SKM-1 (cell line): ENCODE results near the gene CLECL1.
A peak's percentile ranks its signal among the peaks of the same experiment; 100 is the strongest.
"Not testable (repeated sequence)": the region's sequence is repeated elsewhere in the genome, so short reads cannot be mapped to it uniquely, and the experiment has no call there.

Experiments
- DNase-seq: peaks from one replicate; lab custom pipeline; 2025; ENCODE audit not compliant: unreplicated experiment; lab: John Stamatoyannopoulos, UW

CLECL1 gene

GRCh38 chr12:9751204-9752144, 18.6 kb upstream of the CLECL1 start:
- DNase-seq, result peak; percentile 3

- no peak for DNase-seq
Measured at GRCh38 chr12:9750276-9751203, 17.6 kb upstream of the CLECL1 start.

GRCh38 chr12:9749640-9750039, 16.7 kb upstream of the CLECL1 start:
- DNase-seq, result no peak

- DNase-seq, result no peak
Measured at GRCh38 chr12:9745199-9745598, 12.3 kb upstream of the CLECL1 start.

GRCh38 chr12:9742661-9743060, 9.8 kb upstream of the CLECL1 start:
- DNase-seq, result no peak

- no peak for DNase-seq
Measured at GRCh38 chr12:9741726-9742125, 8.8 kb upstream of the CLECL1 start.

- no peak for DNase-seq
Measured at GRCh38 chr12:9740106-9740750, 7.3 kb upstream of the CLECL1 start.

- DNase-seq, result not testable (repeated sequence)
Measured at GRCh38 chr12:9739404-9740105, 6.7 kb upstream of the CLECL1 start.

GRCh38 chr12:9738905-9739304, 6.0 kb upstream of the CLECL1 start:
- DNase-seq, result not testable (repeated sequence)

GRCh38 chr12:9736936-9737705, 4.2 kb upstream of the CLECL1 start:
- DNase-seq, result peak; percentile 17

- no peak for DNase-seq
Measured at GRCh38 chr12:9735601-9736000, 2.7 kb upstream of the CLECL1 start.

- DNase-seq, result no peak
Measured at GRCh38 chr12:9731797-9732196, 1.1 kb downstream of the CLECL1 start.

GRCh38 chr12:9731393-9731792, 1.5 kb downstream of the CLECL1 start:
- DNase-seq, result no peak

- DNase-seq, result no peak
Measured at GRCh38 chr12:9730591-9730990, 2.3 kb downstream of the CLECL1 start.

- DNase-seq, result no peak
Measured at GRCh38 chr12:9730011-9730410, 2.9 kb downstream of the CLECL1 start.

GRCh38 chr12:9729082-9729481, 3.8 kb downstream of the CLECL1 start:
- no peak for DNase-seq

GRCh38 chr12:9727813-9728212, 5.1 kb downstream of the CLECL1 start:
- DNase-seq, result no peak

GRCh38 chr12:9725213-9725870, 7.6 kb downstream of the CLECL1 start:
- DNase-seq, result no peak

GRCh38 chr12:9724023-9724422, 8.9 kb downstream of the CLECL1 start:
- DNase-seq, result no peak
